Skeletal muscle tissue (tissue), 4 donors: Measurements from ENCODE around the gene FAM83F. TPM values are rescaled to one million over a fixed set of nuclear protein-coding genes. Genes with fewer than 3 reads are reported as not detected.

Experiments
- H3K27ac ChIP-seq: one replicate; pipeline ENCODE4 v1.7.0; 2013; ENCODE audit warnings: mild to moderate bottlenecking, low read depth, low read length, inconsistent platforms
- H3K27me3 ChIP-seq, 3 donors: one replicate each; pipeline ENCODE4 v1.7.0; 2013; ENCODE audit warnings: low read length in 3 of 3; ENCODE audit not compliant: control insufficient read depth in 3 of 3, insufficient read depth in 3 of 3
- H3K36me3 ChIP-seq, 3 donors: one replicate each; pipeline ENCODE4 v1.7.0; 2013; ENCODE audit warnings: low read length in 3 of 3; ENCODE audit not compliant: control insufficient read depth in 3 of 3, insufficient read depth in 3 of 3
- H3K4me1 ChIP-seq, 3 donors: one replicate each; pipeline ENCODE4 v1.7.0; 2013; ENCODE audit warnings: low read length in 3 of 3, mild to moderate bottlenecking in 3 of 3; ENCODE audit not compliant: control insufficient read depth in 3 of 3, insufficient read depth in 3 of 3
- H3K4me3 ChIP-seq, 3 donors: one replicate each; pipeline ENCODE4 v1.7.0; 2013; ENCODE audit warnings: low read length in 3 of 3
- H3K9ac ChIP-seq, 3 donors: one replicate each; pipeline ENCODE4 v1.7.0; 2013; ENCODE audit warnings: low read length in 3 of 3, mild to moderate bottlenecking in 3 of 3, moderate library complexity in 2 of 3, low read depth in 1 of 3
- H3K9me3 ChIP-seq, 3 donors: one replicate each; pipeline ENCODE4 v1.7.0; 2013; ENCODE audit warnings: low read length in 3 of 3; ENCODE audit not compliant: control insufficient read depth in 3 of 3
- total RNA-seq: library from RNA; depleted of rRNA; stranded (reverse); fragments of >200 nt; gene quantifications from one replicate; pipeline ENCODE4 v1.2.3, GENCODE V29; 2014
- donor health status: Osteomylitis.

FAM83F gene
- total RNA-seq, 1 donor from 2014 or later, result under 0.01 TPM

DNA sequence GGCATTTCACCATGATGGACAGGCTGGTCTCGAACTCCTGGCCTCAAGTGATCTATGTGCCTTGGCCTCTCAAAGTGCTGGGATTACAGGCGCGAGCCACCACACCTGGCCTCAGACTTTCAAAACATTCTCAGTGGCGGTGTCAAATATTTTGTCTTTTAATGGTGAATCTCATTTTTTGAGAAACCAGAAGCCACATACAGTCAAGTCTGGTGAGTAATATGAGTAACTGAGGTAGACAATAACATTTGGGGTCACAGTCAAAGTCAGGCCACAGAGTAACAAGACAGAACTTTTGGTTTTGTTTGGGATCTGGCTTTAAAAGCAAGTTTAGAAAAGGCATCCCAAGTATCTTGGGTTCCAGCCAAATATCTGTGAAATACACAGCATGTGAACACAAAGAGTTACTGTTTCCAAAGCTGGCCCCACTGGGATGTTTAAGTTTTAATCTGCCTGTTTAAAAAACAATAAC lies 40.1 kb upstream of the FAM83F start:
- H3K9ac ChIP-seq, result no peak overlapping the region
- no peaks in the 10 kb centered on the region for H3K36me3 ChIP-seq
- H3K4me1 ChIP-seq, result peaks cover 0 to 2% (median 0%) of the 10 kb centered on the region in 3 donors
- no peaks in the 10 kb centered on the region for H3K9me3 ChIP-seq
- no peak overlapping the region for H3K4me3 ChIP-seq
- H3K27ac ChIP-seq, result no peak overlapping the region
- H3K27me3 ChIP-seq, result peaks cover 0 to 9% (median 3%) of the 10 kb centered on the region in 3 donors

DNA sequence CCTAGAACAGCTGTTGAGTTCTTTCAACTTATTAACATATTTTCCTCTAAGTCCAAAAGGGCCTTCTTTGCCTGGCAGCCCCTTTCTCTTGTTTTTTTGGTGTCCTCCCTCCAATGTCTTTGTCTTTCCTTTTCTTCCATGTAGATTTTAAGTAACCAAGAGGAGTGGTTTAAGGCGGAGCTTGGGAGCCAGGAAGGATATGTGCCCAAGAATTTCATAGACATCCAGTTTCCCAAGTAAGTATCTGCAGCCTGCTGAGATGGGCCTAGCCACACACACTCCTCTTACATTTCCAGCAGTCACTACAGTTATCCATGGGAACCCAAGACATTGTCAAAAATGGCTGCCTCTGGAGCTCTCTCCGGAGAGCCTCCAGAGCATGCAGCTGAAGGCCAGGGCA lies 39.1 kb upstream of the FAM83F start:
- no peak overlapping the region for H3K27ac ChIP-seq
- no peak overlapping the region for H3K4me3 ChIP-seq
- H3K9ac ChIP-seq, result no peak overlapping the region
- H3K4me1 ChIP-seq, result peaks cover 0 to 2% (median 0%) of the 10 kb centered on the region in 3 donors
- H3K36me3 ChIP-seq, result no peaks in the 10 kb centered on the region
- H3K27me3 ChIP-seq, result peaks cover 0 to 15% (median 3%) of the 10 kb centered on the region in 3 donors
- H3K9me3 ChIP-seq, result no peaks in the 10 kb centered on the region

- H3K9me3 ChIP-seq, result no peaks in the 10 kb centered on the region
These were observed 37.7 kb upstream of the FAM83F start for GRCh38 chr22:39956932-39957664.

GRCh38 chr22:39958009-39958711 lies 36.6 kb upstream of the FAM83F start:
- H3K9ac ChIP-seq, result no peak overlapping the region
- H3K4me1 ChIP-seq, result peaks cover 0 to 2% (median 0%) of the 10 kb centered on the region in 3 donors
- H3K4me3 ChIP-seq, result no peak overlapping the region
- no peak overlapping the region for H3K27ac ChIP-seq
- no peaks in the 10 kb centered on the region for H3K9me3 ChIP-seq
- H3K27me3 ChIP-seq, result peaks cover 0 to 15% (median 0%) of the 10 kb centered on the region in 3 donors
- no peaks in the 10 kb centered on the region for H3K36me3 ChIP-seq

More at GRCh38 chr22:39956932-39957664, 37.7 kb upstream of the FAM83F start:
- H3K27me3 ChIP-seq, result peaks cover 0 to 15% (median 2%) of the 10 kb centered on the region in 3 donors
- no peak overlapping the region for H3K4me3 ChIP-seq
- H3K36me3 ChIP-seq, result no peaks in the 10 kb centered on the region
- no peak overlapping the region for H3K27ac ChIP-seq
- H3K4me1 ChIP-seq, result peaks cover 0 to 2% (median 0%) of the 10 kb centered on the region in 3 donors
- no peak overlapping the region for H3K9ac ChIP-seq

DNA sequence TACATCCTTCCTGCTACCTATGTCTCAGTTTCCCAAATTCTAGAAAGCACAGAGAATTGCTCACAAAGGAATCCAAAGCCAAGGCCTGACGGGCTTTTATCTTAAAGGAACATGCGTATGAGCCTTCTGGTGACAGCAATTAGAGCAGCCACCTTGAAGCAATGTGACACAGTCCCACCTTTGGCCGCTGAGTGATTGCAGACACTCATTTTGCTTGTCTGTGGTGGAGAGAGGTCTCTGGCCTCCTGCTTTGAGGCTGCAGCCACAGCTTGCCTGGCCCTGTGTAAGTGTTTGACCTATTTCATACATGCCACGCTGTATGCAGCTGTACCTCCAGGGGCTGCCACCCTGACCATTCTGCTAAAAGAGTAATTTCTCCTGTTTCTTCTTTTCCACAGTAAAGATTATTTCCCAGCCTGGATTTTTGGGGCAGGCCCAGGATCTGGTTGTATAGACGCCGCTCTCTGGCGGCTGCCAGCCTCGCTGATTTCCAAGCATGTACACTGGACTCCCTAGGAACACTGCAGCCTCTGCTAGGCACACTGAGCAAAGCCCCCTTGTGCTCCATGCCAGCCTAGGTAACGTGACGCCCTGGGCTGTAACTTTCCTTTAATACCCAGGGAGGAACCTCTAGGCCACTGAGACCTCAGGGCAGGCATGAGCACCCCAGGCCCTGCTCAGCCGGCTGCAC lies 35.7 kb upstream of the FAM83F start:
- Histone ChIP-seq H3K4me3 (no peak overlapping the region), H3K9ac (no peak overlapping the region), H3K4me1 (peaks cover 0 to 2% (median 0%) of the 10 kb centered on the region in 3 donors), H3K9me3 (no peaks in the 10 kb centered on the region), H3K27ac (no peak overlapping the region), H3K36me3 (no peaks in the 10 kb centered on the region), H3K27me3 (peaks cover 0 to 15% (median 0%) of the 10 kb centered on the region in 3 donors)

DNA sequence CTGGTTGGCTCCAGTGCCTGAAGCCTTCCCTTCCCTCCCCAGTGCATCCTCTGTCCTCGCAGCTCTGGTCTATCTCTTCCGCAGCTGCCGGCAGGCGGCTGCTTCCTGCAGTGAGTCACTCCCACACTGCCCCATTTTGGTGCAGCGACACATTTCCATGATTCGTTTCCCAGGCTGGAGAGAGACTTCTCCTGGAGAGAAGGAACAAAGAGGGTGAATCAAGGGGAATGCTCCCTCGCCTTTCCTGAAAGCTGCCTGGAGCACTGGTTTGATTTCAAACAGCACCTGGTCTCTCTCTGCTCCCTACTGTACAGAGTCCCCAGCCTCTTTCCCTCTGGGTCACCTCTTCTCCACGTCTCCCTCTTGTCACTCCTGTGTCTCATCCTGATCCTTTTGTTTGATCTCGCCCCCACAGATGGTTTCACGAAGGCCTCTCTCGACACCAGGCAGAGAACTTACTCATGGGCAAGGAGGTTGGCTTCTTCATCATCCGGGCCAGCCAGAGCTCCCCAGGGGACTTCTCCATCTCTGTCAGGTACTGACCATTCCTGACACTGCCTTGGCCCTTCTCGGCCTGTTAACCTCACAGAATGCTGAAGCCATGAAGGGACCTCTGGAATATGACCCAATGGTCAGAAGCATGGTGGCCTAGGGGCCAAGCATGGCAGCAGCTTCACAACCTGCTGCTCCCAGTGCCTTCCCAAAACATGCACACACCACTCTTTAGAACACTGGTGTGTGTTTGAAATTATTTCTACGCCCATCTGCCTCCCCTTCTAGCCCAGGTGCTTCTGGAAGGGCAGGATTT lies 34.9 kb upstream of the FAM83F start, which contains the start of gene TMA7B:
TMA7B (plus strand) TSS at position 758 of the 808 bp plus-strand sequence. CDS start 3,978 bp downstream, outside the sequence.
- Histone ChIP-seq H3K27ac (no peak within 1 kb of the TSS), H3K9me3 (no peaks in the 10 kb centered on the region), H3K4me1 (peaks cover 0 to 2% (median 0%) of the 10 kb centered on the region in 3 donors), H3K36me3 (no peaks in the 10 kb centered on the region), H3K27me3 (peaks cover 0 to 15% (median 0%) of the 10 kb centered on the region in 3 donors), H3K9ac (no peak within 1 kb of the TSS), H3K4me3 (no peak within 1 kb of the TSS)

- Histone ChIP-seq H3K4me1 (no peaks in the 10 kb centered on the region), H3K27me3 (peaks cover 0 to 15% (median 0%) of the 10 kb centered on the region in 3 donors), H3K9me3 (no peaks in the 10 kb centered on the region), H3K4me3 (no peak overlapping the region), H3K36me3 (no peaks in the 10 kb centered on the region), H3K9ac (no peak overlapping the region), H3K27ac (no peak overlapping the region)
These were observed 33.7 kb upstream of the FAM83F start for GRCh38 chr22:39960791-39961746.

DNA sequence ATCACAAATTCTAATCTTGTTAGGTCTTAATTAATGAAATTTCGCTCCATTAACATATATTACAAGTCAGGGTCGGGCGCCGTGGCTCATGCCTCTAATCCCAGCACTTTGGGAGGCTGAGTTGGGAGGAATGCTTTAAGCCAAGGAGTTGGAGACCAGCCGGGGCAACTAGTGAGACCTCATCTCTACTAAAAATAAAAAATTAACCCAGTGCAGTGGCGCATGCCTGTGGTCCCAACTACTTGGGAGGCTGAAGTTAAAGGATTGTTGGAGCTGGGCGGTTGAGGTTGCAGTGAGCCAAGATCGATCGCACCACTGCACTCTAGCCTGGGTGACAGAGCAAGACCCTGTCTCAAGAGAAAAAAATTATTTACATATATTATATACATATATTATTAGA lies 32.7 kb upstream of the FAM83F start:
- Histone ChIP-seq H3K9ac (no peak overlapping the region), H3K4me1 (no peaks in the 10 kb centered on the region), H3K9me3 (no peaks in the 10 kb centered on the region), H3K27ac (no peak overlapping the region), H3K4me3 (no peak overlapping the region), H3K36me3 (no peaks in the 10 kb centered on the region), H3K27me3 (peaks cover 0 to 15% (median 0%) of the 10 kb centered on the region in 3 donors)
